NK-92 treated with Interleukin-12 subunit alpha and Interleukin-12 subunit beta, amount 100 ng/mL, for 24 hours (cell line): ENCODE data around the gene USP9Y.
"Not testable (repeated sequence)": the region's sequence is repeated elsewhere in the genome, so short reads cannot be mapped to it uniquely, and the experiment has no call there.

ENCODE experiments used
- DNase-seq: peaks from one replicate; lab custom pipeline; 2025; lab: John Stamatoyannopoulos, UW

Gene USP9Y, protein sequence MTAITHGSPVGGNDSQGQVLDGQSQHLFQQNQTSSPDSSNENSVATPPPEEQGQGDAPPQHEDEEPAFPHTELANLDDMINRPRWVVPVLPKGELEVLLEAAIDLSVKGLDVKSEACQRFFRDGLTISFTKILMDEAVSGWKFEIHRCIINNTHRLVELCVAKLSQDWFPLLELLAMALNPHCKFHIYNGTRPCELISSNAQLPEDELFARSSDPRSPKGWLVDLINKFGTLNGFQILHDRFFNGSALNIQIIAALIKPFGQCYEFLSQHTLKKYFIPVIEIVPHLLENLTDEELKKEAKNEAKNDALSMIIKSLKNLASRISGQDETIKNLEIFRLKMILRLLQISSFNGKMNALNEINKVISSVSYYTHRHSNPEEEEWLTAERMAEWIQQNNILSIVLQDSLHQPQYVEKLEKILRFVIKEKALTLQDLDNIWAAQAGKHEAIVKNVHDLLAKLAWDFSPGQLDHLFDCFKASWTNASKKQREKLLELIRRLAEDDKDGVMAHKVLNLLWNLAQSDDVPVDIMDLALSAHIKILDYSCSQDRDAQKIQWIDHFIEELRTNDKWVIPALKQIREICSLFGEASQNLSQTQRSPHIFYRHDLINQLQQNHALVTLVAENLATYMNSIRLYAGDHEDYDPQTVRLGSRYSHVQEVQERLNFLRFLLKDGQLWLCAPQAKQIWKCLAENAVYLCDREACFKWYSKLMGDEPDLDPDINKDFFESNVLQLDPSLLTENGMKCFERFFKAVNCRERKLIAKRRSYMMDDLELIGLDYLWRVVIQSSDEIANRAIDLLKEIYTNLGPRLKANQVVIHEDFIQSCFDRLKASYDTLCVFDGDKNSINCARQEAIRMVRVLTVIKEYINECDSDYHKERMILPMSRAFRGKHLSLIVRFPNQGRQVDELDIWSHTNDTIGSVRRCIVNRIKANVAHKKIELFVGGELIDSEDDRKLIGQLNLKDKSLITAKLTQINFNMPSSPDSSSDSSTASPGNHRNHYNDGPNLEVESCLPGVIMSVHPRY (N-terminal part only)

DNA sequence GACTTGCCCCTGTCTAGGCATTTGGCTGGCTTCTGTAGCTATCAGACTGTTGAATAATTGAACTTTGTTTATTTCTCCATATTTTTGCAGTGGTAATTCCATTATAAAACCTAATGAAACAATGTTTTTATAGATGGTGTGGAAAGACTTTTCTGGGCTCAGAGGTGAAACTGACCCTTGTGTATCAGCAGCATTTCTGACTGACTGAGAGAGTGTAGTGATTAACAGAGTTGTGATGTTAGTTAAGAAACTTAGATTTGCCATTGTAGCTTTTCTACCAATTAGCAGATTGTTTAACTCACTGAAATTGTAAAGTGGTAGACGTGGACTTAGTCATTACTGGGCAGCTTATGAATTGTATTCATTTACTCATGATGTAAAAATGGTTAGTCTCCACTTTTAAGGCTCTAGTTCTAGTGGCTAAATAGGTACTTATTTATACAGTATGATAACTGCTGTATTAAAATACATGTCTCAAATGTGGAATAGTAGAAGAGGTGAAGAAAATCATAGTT lies at the start of gene USP9Y:
Gene USP9Y (plus strand): TSS at position 51 of the 515 bp plus-strand sequence. CDS start 8,217 bp downstream, outside the sequence.
- DNase-seq, result no peak

DNA sequence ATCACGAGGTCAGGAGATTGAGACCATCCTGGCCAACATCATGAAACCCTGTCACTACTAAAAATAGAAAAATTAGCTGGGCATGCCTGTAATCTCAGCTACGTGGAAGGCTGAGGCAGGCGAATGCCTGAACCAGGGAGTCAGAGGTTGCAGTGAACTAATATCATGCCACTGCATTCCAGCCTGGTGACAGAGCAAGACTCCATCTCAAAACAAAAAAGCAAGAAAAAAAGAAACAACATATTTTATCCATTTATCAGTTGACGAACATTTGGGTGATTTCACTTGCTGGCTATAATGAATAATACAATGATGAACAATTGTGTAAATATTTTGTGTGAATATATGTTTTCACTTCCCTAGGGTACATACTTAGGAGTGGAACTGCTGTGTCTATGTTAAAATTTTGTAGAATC lies 49.4 kb upstream of the USP9Y start:
- no peak for DNase-seq

DNA sequence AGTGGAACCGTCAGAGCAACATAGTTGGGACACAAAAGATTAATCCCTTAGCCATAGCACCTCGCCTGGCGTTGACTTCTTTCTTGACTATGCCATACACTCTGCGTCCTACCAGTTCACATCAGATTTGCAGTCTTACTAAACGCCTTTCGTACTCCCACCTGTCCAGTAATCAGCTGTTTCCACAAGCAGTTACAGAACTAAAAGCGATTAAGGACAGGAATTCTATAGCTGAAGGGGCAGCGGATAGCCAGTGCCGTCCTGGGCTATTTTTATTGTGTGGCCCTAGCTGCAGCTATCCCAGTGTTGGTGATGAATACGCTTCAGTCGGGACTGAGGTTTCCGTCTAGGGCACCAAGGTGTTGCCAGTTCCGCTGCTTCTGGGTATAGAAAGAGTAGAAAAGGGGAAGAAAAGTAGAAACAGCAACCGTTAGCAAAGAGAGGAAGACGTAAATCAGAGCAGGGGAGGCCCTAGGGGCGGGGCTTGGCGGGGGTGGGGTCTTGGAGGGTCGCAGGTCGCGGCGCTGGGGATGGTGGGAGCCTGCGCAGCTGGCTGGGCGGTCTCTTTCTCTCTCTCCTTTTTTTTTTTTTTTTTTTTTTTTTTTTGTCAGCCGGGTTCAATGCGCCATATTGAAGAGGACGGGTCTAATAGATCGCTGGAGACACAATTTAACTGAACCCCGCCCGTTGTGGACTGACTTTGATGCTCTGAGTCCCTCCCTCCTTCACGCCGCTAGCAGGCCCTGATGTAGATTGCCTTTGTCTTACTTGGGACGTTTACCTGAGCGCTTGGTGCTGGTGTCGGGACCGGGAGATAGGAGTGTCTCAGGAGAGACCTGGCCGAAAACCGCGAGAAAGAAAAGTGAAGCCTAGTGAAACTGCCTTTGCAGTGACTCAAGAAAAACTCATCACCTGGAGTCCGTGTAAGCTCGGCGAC lies 39.0 kb upstream of the USP9Y start:
- DNase-seq, result peak; percentile 43

DNA sequence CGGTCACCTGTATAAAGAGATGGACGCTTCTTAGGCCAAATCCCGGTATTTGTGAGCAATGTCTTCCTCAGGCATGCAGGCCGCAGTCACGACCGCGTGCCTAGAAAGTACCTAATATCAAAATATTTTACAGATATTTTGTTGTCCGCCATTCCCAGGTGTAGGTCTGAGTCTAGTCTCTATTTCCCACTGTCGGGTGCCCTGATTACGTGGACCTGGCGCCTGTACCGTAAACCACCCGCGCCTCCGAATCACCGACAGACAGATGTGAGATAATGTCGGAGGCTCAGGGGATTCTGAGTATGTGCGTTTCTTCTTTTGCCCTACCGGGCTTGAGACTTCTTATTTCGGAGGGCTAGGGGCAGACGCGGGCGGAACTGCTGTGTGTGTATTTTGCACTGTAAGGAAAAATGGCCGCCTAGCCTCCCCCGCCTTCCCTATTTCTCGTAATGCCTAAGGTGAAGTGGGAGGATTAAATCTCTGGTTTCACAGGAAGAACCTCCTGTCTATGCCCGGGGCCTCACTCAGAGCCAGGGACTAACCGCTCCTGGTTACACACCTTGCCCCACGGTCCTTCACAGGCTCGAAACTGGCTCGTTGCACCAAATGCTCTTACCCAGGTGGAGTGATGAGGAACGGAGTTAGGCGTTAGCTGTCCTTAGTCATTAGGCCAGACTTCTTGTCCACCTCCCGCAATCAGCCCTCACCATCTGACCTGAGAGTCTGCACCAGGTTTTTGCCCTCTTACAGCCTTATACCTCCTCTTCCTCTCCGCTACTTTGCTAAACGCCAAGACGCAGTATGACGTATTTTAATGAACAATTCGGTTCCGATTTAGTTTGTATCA lies 38.1 kb upstream of the USP9Y start:
- peak; percentile 32 for DNase-seq

DNA sequence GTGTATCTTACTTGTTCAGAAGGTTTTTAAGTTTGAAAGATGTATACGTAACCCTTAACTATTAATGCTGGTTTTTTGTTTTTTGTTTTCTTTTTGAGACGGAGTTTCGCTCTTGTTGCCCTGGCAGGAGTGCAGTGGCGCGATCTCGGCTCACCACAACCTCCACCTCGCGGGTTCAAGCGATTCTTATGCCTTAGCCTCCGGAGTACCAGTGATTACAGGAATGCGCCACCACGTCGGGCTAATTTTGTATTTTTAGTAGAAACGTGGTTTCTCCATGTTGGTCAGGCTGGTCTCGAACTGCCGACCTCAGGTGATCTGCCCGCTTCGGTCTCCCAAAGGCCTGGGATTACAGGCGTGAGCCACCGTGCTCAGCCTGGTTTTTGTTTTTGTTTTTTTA lies 37.2 kb upstream of the USP9Y start:
- not testable (repeated sequence) for DNase-seq

DNA sequence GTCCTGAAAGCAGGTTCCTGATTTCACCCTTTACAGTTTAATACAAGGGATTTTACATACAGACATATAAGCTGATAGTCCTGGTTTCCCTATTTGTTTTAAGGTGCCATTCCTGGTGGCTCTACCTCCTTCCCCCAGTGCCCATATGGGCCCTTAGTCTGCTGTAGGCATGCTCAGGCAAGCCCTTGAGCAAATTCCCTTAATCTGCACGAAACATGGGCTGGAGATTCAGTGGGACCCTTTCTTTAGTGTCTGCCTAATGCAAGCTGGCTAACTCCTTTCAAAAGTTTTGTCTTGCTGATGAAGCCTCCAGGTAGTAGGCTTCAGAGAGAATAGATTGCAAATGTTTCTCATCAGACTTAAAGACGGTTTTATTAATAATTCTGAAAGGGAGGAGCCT lies 22.9 kb upstream of the USP9Y start:
- DNase-seq, result no peak

DNA sequence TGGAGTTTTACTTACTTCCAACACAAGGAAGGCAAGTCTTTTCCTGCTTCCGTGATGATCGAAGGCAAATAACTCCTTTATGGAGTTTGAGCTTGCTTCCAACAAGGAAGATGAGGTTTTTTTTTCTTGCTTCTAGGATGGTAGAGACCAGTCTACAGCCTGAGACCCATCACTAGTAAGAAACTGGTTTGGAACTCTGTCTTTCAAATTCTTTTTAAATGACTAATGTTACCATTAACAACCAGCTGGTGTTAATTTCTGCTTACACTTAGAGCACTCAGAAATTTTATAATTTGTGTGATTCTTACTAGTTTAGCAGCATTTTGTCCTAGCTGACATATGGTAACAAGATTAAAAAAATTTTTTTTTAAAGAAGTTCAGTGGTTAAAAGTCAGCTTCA lies 19.5 kb upstream of the USP9Y start:
- no peak for DNase-seq

DNA sequence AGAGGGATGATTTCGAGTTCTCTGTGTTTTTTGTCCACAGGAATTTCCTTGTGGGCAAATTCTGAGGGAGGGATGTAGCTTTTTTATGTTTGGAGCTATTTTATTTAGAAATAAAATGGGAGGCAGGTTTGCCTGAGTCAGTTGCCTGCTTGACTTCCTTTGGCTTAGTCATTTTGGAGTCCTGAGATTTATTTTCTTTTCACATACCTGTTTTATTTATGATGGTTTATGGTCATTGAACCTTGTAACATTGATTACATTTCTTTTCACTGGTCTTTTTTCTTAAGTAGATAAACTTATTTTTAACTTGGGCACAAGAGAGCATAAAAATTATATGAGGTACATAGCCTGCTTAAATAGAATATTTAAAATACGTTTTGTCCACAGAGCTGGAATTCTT lies 12.7 kb upstream of the USP9Y start:
- no peak for DNase-seq

DNA sequence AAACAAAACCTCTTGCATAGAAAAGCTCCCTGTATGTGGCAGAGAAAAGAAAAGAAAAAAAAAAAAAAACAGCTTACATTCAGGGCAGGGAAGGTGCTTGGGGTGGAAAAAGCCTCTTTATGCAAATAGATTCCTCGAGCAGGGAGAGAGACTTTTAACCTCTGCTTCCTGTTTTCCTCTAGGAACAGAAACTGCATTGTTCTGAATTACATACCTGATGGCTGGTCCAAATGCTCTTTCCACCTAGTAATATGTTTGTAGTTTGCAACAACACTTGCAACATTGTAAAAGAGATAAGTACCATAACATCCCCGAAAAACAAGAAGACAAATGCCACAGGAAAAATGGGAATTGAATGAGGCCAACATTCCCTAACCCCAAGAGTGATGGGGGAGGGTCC lies 944 bp upstream of the USP9Y start:
- no peak for DNase-seq

DNA sequence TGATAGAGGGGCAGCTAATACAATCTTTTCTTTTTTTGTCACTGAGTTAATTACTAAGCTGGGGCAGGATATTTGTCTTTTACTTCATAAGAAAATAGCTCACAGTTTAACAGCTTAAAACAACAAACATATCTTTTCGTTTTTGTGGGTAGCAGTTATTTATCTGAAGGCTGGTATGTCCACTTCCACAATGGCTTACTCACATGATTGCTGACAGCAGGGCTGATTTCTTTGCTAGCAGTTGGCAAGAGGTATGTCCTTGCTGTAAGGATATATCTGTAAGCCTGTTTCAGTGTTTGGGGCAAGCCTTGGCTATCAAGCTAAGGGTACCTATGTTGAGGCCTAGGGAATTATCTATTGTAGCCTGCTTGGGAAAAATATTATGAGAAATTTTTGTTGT lies 1.1 kb downstream of the USP9Y start:
- DNase-seq, result no peak

DNA sequence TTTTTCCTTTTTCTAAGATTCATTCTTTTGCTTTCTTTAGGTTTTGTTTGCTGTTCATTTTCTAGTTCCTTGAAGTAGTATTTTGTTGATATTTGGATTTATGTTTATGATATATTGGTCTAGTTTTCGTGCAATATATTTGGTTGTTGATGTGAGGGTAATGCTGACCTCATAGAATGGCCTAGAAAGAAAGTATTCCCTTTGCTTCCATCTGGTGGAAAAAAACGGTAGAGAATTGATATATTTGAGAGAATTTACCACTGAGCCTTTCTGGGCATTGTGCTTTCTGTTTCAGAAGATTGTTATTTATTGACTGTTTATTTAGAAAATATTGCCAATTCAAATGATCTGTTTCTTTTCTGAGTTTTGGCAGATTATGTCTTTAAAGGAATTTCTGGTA lies 9.4 kb downstream of the USP9Y start:
- no peak for DNase-seq

DNA sequence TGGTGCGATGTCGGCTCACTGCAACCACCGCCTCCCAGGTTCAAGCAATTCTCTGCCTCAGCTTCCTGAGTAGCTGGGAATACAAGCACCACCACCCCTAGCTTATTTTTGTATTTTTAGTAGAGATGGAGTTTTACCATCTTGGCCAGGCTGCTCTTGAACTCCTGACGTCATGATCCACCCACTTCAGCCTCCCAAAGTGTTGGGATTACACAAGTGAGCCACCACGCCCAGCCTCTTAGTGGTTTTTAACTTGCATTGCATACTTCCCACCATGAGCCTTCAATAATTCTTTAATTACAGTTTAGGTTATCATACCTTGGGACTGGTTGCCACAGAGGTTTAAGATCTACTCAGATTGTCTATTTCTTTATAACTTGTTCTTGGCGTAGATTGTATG lies 14.3 kb downstream of the USP9Y start:
- no peak for DNase-seq

DNA sequence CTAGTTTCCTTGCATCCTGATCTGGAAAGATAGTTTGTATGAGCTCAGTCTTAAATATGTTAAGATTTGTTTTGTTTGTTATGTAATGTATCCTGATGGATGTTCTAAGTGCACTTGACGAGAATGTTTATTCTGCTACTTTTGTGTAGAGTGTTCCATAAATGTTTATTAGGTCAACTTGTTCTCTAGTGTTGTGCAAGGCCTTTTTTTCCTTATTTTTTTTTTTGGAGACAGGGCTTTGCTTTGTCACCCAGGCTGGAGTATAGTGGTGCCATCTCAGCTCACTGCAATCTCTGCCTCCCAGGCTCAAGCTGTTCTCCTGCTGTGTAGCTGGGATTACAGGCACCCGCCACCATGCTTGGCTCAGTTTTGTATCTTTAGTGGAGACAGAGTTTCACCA lies 28.7 kb downstream of the USP9Y start:
- DNase-seq, result no peak

DNA sequence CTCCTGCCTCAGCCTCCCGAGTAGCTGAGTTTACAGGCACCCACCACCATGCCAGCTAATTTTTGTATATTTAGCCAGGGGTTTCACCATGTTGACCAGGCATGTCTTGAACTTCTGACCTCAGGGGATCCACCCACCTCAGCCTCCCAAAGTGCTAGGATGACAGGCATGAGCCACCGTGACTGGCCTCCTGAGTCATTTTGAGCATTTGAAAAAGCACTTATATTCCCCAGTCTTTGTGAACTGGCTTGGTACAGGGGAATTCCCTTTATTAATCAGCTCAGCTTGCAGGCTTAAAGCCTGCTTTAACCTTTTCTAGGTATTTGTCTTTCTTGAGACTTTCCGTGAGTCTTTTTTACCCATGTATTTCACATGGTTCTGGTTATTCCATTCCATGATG lies 32.6 kb downstream of the USP9Y start:
- DNase-seq, result peak; percentile 9

DNA sequence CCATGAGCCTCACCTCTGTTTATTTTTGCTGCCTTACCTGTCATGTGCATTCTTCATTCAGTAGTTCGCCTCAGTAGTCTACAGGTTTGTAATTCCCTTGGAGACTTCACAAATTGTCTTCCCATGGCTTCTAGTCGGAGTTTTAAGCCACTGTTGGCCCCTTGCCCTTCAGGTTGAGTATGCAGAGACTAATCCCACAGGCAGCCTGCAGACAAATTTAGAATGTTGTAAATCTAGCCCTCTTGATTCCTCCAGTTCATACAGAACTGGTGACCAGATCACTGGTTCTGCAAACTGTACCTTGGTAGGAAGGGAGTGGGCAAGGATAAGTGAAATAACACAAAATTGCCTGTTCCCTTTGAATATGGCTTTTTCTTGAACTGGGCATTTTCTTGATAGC lies 33.0 kb downstream of the USP9Y start:
- DNase-seq, result no peak

DNA sequence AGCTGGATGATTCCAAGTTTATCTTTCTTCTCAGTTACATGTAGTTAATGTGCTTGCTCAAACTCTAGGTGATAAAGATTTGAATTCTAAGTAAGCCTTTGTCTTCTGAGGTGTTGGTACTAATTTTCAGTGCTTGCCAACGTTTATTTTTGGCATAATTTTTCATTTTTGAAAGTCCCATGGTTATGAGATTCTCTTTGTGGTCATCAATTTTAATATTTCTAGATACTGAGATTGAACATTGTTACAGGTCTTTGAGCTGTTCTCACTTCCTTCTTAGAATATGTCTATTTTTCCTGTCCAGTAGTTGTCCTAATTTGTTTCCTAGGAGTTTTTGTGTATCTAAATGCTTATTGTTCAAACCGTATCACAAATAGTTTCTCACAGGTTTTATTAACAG lies 40.4 kb downstream of the USP9Y start:
- no peak for DNase-seq

DNA sequence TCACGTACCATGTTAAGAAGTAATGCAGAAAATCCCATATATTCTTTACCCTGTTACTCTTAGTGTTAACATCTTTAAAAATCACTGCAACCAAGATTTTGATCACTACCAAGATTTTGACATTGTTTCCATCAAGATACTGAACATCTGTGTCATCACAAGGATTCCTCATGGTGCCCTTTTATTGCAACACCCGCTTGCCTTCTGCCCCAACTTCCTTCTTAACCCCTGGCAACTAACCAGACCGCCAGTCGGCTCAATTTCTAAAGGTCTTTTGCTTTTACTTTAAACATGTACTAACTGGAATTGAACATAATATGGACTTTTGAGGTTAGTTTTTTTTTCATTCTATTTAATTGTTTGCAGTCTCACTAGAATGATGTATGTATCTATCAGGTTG lies 41.7 kb downstream of the USP9Y start:
- no peak for DNase-seq

DNA sequence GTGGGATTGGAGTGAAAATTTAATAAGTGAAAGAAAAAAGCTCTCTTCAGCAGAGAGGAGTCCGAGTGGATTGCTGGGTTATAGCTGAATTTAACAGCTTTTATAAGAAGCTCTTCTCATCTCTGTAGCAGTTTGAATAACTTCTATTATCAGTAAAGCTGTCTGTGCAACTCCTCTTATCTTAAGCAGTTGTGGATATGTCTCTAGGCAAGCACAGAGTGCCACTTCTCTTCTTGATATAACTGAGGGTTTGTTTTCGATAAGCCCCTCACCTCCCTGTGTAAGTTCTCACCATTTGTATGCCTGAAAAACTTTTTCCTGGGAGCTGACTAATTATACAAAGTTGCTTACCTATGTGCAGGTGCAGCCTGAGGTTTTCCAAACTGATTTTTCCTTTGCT lies 43.1 kb downstream of the USP9Y start:
- no peak for DNase-seq

DNA sequence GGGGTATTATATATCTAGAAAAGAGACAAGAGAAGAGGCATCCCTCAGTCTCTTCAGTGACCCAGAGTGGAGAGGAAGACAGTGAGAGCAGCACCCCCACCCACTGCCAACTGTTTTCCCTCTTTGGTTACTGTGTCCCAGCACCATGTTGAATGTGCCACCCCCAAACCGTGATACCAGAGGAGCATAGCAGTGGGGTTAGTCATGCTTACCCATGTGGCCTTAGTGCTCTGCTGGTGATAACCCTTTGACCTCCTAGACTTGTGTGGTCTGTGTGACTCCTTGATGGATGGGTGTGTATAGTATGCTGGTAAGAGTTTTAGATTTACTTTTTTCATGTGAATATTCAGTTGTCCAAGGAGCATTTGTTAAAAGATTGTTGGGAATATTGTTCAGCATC lies 48.3 kb downstream of the USP9Y start:
- DNase-seq, result no peak

DNA sequence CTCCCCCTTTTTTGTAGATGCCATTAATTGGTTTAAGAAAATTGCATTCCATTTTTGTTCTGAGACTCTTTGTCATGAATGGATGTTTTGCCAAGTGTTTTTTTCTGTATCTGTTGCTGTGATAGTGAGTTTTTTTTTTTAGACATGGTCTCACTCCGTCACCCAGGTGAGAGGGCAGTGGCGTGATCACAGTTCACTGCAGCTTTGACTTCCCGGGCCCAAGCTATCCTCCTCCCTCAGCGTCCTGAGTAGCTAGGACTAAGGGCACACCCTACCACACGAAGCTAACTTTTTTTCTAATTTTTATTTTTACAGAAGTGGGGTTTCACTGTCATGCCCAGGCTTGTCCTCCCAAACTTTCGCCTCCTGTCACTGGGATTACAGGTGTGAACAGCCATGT lies 51.8 kb downstream of the USP9Y start:
- DNase-seq, result no peak

DNA sequence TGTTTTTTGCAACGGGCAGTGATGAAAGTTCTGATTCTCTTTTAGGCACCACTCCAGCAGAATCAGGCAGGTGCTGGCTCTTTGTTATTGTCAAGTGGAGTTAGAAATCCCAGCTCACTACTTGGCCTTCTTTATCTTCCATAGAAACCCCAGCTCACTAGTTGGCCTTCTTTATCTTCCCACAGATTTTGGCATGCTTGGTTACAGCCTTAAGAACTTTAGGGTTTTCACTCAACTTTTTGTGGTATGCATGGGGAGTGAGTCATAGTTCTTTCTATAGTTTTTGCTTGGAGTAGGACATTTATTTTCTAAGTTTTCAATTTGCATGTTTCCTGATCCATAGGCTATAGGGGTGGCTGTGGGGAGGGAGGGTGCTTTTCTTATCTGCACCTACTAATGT lies 55.0 kb downstream of the USP9Y start:
- DNase-seq, result no peak
